Left ventricle myocardium inferior (tissue), 1 donor: ENCODE data around the gene CPNE5. TPM values are rescaled to one million over a fixed set of nuclear protein-coding genes. Genes with fewer than 3 reads are reported as not detected.
A peak's percentile ranks its signal among the peaks of the same experiment; 100 is the strongest.

ENCODE experiments used
- DNase-seq: peaks from one replicate; pipeline ENCODE4 v3.0.0-alpha.2; 2020
- H3K27ac ChIP-seq: fragments of 200-600 bp; replicated peaks from 2 replicates; pipeline ENCODE4 v1.8.0; 2021
- H3K27me3 ChIP-seq: fragments of 200-600 bp; 2 replicates; pipeline ENCODE4 v1.8.0; 2021; ENCODE audit warnings: low read depth
- H3K36me3 ChIP-seq: fragments of 200-600 bp; 2 replicates; pipeline ENCODE4 v1.8.0; 2021
- H3K4me1 ChIP-seq: fragments of 200-600 bp; 2 replicates; pipeline ENCODE4 v1.8.0; 2021
- H3K4me3 ChIP-seq: fragments of 200-600 bp; 2 replicates; pipeline ENCODE4 v1.8.0; 2021; ENCODE audit warnings: mild to moderate bottlenecking, moderate library complexity
- H3K9me3 ChIP-seq: fragments of 200-600 bp; replicated peaks from 2 replicates; pipeline ENCODE4 v1.8.0; 2021
- CTCF ChIP-seq: fragments of 200-600 bp; IDR thresholded peaks from 2 replicates; pipeline ENCODE4 v1.8.0; 2021; ENCODE audit warnings: antibody characterized with exemption, mild to moderate bottlenecking, borderline replicate concordance
- intact Hi-C: fragments of 100-400 bp; cut with micrococcal nuclease; formaldehyde crosslinking; loops from one replicate; pipeline ENCODE4 v1.11.0; 2022
- total RNA-seq: library from RNA; stranded (reverse); fragmentation: NEBNext Ultra II Directional; extraction: Animal tissue kit (Norgen Biotek cat#: 25700); gene quantifications from one replicate; pipeline ENCODE4 v1.2.1, GENCODE V29; 2021
- donor health status: DM: no; HTN: yes; CAD: no; lungs with severe emphysema.

Gene CPNE5
- total RNA-seq, 1 donor from 2014 or later: 26.5 TPM

- no peak for TF ChIP-seq CTCF
- no peaks in the 10 kb centered on the region for H3K36me3 ChIP-seq
- intact Hi-C loops: no loop called here
- DNase-seq: no peak
- H3K27ac ChIP-seq: no peak overlapping the region
- no peaks in the 10 kb centered on the region for H3K9me3 ChIP-seq
- H3K4me3 ChIP-seq: no peak overlapping the region
- peaks cover 97% of the 10 kb centered on the region for H3K4me1 ChIP-seq
- H3K27me3 ChIP-seq: no peaks in the 10 kb centered on the region
These were observed 13.2 kb downstream of the CPNE5 start for GRCh38 chr6:36825994-36826393.

- intact Hi-C loops: no loop called here
- no peaks in the 10 kb centered on the region for H3K9me3 ChIP-seq
- DNase-seq: no peak
- H3K27me3 ChIP-seq: no peaks in the 10 kb centered on the region
- H3K27ac ChIP-seq: peak overlapping the region; percentile 73
- no peak for TF ChIP-seq CTCF
- H3K4me1 ChIP-seq: peaks cover 94% of the 10 kb centered on the region
- H3K4me3 ChIP-seq: no peak overlapping the region
- no peaks in the 10 kb centered on the region for H3K36me3 ChIP-seq
These were observed 13.8 kb downstream of the CPNE5 start for GRCh38 chr6:36825452-36825851.

- intact Hi-C loops: no loop called here
- no peaks in the 10 kb centered on the region for H3K9me3 ChIP-seq
- peak overlapping the region; percentile 73 for H3K27ac ChIP-seq
- no peaks in the 10 kb centered on the region for H3K36me3 ChIP-seq
- no peak for DNase-seq
- no peak for TF ChIP-seq CTCF
- H3K4me1 ChIP-seq: peaks cover 84% of the 10 kb centered on the region
- no peak overlapping the region for H3K4me3 ChIP-seq
- no peaks in the 10 kb centered on the region for H3K27me3 ChIP-seq
These were observed 15.0 kb downstream of the CPNE5 start for GRCh38 chr6:36824253-36824652.

GRCh38 chr6:36823421-36824096 is 15.7 kb downstream of the CPNE5 start:
- Histone ChIP-seq H3K4me3 (no peak overlapping the region), H3K9me3 (no peaks in the 10 kb centered on the region), H3K27ac (peak overlapping the region; percentile 73), H3K4me1 (peaks cover 78% of the 10 kb centered on the region), H3K36me3 (no peaks in the 10 kb centered on the region), H3K27me3 (no peaks in the 10 kb centered on the region)
- no peak for TF ChIP-seq CTCF
- DNase-seq: no peak
- intact Hi-C loops: no loop called here

- Histone ChIP-seq H3K27ac (peak overlapping the region; percentile 73), H3K4me1 (peaks cover 69% of the 10 kb centered on the region), H3K4me3 (no peak overlapping the region), H3K9me3 (no peaks in the 10 kb centered on the region), H3K36me3 (no peaks in the 10 kb centered on the region), H3K27me3 (no peaks in the 10 kb centered on the region)
- intact Hi-C loops: no loop called here
- no peak for TF ChIP-seq CTCF
- no peak for DNase-seq
These were observed 16.6 kb downstream of the CPNE5 start for GRCh38 chr6:36822506-36823269.
